T-helper 2 cell (primary cell): Measurements from ENCODE around the gene RTCB.
"Not testable (repeated sequence)": the region's sequence is repeated elsewhere in the genome, so short reads cannot be mapped to it uniquely, and the experiment has no call there.

ENCODE experiments used
- DNase-seq, 5 experiments: peaks; one replicate each; pipeline versions ENCODE4 v3.0.0 to v3.0.0-alpha.2; 2012 to 2022

RTCB gene

GRCh38 chr22:32385681-32386080, 26.4 kb downstream of the RTCB start:
- DNase-seq = no peak

DNA sequence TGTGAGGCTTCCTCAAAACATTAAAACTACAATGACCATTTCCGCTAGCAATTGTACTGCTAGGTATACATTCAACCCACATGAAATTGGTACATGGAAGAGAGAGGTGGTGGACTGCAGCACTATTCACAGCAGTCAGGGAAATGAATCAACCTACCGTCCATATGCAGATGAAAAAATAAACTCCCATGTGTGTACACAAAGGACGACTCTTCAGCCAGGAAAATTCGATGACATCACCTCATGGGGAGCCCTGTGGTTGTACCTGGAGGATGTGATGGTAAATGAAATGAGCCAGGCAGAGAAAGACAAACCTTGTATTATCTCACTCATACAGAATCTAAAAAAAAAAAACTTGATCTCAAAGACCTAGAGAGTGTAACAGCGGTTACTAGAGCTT, 31.1 kb downstream of the RTCB start:
- no peak for DNase-seq

DNA sequence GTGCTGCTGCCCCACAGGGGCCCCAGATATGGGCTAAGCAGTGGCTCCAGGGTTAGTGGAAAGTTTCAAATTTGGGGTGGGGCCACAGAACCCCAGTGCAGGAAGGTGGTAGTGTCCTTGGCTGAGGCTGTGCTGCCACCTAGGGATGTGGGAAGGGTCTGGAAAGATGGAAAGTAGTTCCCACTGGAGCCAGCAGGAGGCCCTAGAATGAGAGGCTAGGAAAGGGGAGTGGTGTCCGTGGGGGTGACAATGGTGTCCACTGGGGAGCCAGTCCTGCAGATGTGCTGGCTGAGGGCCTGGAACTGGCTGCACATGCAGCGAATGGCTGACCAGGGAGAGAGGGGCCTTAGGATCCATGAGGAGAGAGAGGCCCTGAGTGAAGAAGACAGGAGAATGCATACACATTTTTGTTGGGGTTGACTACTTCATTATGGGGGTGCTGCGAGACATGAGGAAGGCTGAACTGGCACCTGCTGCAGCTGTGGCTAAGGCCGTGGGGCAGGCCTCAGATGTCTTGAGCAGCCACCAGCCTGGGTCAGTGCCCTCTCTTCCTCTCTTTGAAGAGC, 33.3 kb downstream of the RTCB start:
- peak in 1 of 5 experiments; percentile 16 for DNase-seq

GRCh38 chr22:32376681-32377080, 35.4 kb downstream of the RTCB start:
- DNase-seq = no peak

DNA sequence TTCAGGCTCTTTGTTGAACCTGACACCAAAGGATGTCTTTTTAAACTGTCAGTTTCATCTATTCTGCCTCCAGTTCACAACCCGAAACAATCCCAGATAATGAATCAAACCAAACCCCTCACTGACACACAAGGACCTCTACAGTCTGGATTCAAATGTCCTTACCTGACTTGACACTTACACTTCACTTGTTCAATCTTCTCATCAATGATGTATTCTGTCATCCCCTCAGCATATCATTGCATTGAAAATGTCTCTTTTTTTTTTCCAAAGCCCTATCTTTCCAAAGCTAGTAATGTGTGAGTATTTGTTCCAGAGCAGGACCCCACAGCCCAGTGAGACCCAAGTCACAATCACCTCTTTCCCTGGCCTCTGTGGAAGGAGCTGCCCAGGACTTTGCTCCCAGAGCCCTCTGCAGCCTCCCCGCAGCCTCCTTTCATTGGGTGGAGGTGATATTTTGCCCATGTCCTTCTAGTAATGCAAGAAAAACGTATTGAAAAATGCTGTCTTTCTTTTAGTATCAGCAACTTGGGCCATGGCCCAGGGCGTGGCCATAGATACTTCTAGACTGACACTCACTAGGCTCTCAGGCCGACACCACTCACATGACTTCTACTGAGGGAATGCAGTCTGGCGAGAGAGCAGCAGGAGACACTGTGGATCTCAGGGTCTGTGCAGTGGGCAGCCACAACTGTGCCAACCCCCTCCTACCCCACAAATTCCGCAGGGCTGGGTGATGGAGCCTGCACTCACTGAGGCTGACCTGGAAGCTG, 36.2 kb downstream of the RTCB start:
- DNase-seq = no peak

DNA sequence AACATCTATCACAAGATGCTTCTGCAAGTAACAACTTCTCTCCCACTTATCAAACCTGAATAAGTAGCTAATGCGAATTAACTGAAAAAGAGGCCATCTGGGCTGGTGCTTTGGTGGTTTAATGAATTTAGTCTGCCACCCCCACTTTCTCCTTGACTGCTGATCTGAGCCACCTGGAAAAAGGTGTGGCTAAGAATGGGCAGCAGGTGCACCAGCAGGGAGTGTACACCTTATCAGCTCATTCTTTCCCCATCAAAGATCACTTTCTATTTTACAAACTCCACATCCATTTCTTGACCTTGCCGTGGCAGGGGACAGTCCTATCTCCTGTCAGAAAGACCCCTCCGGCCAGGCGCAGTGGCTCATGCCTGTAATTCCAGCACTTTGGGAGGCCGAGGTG, 47.8 kb downstream of the RTCB start:
- DNase-seq = no peak

DNA sequence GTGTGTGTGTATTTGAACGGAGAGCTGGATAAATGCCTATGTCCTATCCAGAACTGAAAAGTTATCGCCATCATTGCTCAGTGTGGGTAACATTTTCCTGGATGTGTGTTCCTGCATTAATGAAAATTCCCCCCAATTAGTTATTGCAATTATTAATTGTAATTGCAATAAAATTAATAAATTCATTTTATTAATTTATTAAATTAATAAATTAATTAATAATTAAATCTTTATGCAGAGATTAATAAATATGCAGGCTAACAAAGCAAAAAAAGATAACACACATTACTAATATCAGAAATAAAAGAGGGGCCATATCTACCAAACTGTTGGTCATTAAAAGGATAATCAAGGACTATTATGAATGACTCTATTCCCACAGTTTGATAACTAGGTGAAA, 50.8 kb downstream of the RTCB start:
- DNase-seq = no peak

GRCh38 chr22:32360096-32360495, 52.0 kb downstream of the RTCB start:
- not testable (repeated sequence) for DNase-seq

DNA sequence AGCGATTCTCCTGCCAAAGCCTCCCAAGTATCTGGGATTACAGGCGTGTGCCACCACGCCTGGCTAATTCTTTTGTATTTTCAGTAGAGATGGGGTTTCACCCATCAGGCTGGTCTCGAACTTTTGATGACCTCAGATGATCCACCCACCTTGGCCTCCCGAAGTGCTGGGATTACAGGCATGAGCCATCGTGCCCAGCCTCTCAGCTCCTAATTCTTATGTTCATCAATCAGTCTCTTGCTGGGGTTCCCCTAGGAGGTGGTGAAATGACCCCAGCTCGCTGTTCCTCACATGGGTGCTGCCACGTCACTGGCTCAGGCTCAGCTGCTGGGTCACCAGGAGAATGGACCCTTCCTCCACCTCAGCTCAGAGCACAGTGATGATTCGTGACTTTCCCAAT, 54.5 kb downstream of the RTCB start, which contains the start of gene RFPL3:
Gene RFPL3 (plus strand): TSS at position 301 of the 400 bp plus-strand sequence. CDS start 205 bp downstream, outside the sequence.
- not testable (repeated sequence) for DNase-seq

DNA sequence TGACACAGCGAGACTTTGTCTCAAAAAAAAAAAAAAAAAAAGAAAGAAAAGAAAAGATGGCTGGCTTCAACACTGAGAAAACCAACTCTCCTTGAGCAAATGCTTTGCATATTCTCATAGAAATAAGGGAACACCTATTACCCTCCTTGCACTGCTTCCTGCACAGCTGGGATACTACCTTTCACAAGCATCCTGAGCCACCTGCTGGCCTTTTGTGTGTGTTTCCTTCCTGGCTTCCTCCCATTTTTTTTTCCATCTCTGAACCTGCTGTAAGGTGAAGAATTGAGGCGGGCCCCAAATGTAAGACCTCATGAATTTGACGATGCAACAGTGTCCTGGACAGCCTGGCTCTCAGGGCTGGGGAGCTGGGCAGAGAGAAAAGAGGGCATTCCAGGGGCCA, 56.3 kb downstream of the RTCB start:
- DNase-seq = no peak

DNA sequence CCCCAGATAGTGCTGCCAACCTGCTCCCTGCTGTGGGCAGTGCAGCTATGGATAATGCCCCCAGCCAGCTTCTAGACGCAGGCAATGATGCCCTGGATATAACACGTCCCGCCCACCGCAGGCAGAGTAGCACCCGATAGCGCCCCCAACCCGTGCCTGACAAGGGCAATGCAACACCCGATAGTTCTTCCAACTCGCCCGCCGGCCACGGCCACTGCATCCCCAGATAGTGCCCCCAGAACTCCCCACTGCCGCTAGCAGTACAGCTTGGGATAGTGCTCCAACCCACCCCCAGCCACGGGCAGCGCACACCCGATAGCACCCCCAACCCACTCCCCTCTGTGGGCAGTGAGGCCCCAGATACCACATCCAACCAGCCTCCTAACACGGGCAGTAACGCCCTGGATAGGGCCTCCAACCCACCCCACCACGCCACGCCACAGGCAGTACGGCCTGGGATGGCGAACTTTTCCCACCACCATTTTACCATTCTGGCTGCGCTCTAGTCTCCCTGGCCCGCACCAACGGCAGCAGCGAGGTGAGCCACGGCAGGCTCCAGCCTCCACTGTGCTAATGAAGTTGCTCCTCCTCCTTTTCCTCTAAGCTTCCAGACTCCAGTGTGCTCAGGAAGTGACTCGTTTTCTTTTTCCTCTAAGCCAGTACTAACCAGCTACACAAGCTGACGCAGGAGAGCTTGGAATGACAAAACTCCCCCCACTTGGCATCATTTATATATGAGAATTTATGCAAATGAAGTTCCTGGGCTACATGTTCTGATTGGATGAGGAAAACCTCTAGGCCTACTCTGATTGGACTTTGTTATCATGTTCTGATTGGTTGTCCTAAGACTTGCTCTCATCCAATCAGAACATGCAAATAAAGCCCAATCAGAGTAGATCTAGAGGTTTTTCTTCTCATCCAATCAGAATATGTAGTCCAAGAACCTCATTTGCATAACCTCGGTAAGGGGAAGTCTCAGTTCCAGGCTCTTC, 57.4 kb downstream of the RTCB start:
- DNase-seq = peak in 1 of 5 experiments; percentile 19

GRCh38 chr22:32353840-32354239, 58.2 kb downstream of the RTCB start:
- DNase-seq = no peak

DNA sequence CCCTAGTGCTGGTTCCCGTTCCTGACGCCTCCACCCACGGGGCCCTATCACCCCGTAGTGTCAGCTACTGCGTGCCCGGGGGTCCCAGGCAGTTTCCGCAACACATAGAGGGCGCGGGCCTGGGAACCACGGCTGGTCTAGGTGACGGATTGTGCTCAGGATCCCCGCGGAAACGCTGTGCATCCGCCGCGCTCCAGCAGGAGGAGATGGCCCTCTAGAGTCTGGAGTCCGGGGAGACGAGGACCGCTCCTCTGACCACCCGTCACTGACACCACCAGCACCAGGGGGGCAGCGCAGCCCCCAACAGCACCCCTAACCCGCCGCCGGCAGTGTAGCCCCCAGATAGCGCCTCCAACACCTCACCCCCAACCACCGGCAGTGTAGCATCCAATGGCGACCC, 58.8 kb downstream of the RTCB start:
- DNase-seq = no peak

DNA sequence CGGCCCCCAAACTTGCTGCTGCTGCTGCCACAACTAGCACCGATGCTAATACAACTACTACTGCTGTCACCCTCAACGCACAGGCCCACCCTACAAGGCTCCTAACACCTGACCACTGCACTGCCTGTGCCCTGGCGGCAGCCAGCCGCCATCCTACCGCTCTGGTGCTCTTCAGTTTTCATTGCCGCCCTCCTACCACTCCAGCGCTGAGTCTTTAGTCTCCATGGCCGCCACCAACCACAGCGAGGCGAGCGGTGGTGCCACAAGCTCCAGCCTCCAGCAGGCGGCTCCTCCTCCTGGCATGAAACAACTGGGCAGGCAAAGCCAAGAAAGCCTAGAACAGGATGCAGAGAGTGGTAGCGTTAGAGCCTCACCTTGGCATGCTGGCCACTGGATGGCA, 59.4 kb downstream of the RTCB start:
- no peak for DNase-seq

GRCh38 chr22:32351875-32352274, 60.2 kb downstream of the RTCB start:
- DNase-seq = not testable (repeated sequence)

DNA sequence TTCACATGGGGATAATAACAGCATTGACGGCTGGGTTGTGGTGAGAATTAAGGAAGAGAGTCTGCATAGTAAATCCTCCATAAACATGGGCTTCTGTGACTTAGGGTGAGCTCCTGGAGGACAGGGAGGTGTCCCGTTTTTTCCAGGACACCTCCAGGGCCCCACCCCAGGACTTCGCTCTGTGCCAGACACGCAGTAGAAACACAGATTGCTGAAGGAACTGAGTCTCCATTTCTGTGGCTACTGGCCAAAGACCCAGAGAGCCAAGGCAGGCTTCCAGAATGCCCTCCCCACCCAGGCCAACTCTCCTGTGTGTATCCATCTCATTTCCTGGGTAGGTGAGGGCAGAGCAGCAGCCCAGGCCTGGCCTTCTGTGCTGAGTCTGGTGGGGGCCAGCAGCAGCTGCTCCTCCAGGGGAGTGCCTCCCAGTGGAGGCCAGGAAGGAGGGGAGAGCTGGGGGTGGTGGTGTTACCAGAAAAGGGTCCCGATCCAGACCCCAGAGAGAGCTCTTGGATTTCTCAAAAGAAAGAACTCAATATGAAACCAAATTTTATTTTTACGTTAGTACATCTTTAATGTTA, 63.9 kb downstream of the RTCB start:
- DNase-seq = no peak

- DNase-seq = no peak
These were observed 68.1 kb downstream of the RTCB start for GRCh38 chr22:32343941-32344340.

GRCh38 chr22:32342977-32343376, 69.1 kb downstream of the RTCB start:
- DNase-seq = no peak

GRCh38 chr22:32341122-32341740, 70.8 kb downstream of the RTCB start:
- no peak for DNase-seq

DNA sequence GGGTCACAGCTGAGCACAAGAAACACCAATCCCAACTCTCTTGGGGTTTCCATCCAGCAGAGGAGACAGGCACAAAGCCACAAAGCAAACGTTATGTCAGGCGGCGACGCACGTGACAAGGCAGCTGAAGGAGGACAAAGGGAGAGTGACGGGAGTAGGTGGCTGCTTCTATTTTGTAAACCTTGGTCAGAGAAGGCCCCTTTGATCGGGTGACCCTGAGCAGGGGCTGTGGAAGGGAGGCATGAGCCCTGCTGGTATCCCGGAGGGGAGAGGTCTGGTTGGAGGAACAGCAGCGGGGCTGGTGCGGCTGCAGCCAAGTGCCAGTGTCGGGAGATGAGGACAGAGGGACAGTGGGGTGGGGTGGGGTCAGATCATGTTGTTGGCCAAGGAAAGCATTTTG, 71.6 kb downstream of the RTCB start:
- DNase-seq = no peak

GRCh38 chr22:32339190-32340012, 72.6 kb downstream of the RTCB start:
- no peak for DNase-seq
